ENCODE results near the gene C5orf63.

DNA sequence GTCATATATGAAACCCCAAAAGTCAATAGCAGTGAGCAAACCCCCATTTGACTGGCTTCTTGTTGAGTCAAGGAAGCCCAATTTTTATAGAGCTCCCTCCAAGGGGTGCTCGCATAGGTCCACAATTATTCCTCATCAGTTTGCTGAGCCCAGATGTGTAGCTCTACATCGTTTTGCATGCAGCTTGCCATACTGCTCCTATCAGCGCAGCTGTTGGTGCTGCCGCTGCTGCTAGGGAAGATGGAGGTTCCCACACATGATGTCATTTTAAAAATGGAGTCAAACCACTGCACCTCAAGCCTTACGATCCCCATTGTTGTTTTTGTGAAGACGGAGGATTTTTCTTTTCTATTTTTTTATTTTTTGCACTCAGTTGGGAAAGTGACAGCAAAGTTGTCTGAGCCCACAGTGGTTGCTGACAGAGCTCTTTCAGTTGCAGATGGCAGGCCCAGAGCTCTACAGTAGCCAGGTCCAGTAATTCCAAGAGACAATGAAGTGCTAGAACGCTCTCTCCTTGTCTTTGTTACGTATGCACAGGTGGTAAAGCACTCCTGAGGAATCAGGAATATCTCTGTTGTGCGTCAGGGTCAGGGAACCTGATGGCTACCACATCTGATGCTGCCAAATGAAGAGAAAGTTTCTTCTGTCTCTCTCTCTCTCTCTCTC lies 23.2 kb upstream of the C5orf63 start:
- TF ChIP-seq, protein P1, sequence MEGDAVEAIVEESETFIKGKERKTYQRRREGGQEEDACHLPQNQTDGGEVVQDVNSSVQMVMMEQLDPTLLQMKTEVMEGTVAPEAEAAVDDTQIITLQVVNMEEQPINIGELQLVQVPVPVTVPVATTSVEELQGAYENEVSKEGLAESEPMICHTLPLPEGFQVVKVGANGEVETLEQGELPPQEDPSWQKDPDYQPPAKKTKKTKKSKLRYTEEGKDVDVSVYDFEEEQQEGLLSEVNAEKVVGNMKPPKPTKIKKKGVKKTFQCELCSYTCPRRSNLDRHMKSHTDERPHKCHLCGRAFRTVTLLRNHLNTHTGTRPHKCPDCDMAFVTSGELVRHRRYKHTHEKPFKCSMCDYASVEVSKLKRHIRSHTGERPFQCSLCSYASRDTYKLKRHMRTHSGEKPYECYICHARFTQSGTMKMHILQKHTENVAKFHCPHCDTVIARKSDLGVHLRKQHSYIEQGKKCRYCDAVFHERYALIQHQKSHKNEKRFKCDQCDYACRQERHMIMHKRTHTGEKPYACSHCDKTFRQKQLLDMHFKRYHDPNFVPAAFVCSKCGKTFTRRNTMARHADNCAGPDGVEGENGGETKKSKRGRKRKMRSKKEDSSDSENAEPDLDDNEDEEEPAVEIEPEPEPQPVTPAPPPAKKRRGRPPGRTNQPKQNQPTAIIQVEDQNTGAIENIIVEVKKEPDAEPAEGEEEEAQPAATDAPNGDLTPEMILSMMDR (IDR thresholded peaks at IDR 0.05; ENCODE audit: low read length) = no peak
- no peak for TF ChIP-seq EZH2 (IDR thresholded peaks at IDR 0.05; ENCODE audit: borderline replicate concordance, low read length)

All from OCI-LY1 (cell line).